ENCODE data around the gene P2RY11.

P2RY11 gene

GRCh38 chr19:10113964-10114650 is 2.6 kb downstream of the P2RY11 start:
- DNase-seq (ENCODE audit: low read depth), result no peak

GRCh38 chr19:10114651-10115391 is 3.3 kb downstream of the P2RY11 start:
- DNase-seq (ENCODE audit: low read depth), result no peak

- DNase-seq (ENCODE audit: low read depth), result no peak
Observed at GRCh38 chr19:10115392-10116084, 4.0 kb downstream of the P2RY11 start.

- DNase-seq (ENCODE audit: low read depth), result no peak
Observed at GRCh38 chr19:10116085-10116865, 4.8 kb downstream of the P2RY11 start.

- DNase-seq (ENCODE audit: low read depth), result no peak
Observed at GRCh38 chr19:10116866-10117616, 5.5 kb downstream of the P2RY11 start.

GRCh38 chr19:10118960-10119359 is 7.5 kb downstream of the P2RY11 start:
- no peak for DNase-seq (ENCODE audit: low read depth)

GRCh38 chr19:10120538-10121189 is 9.2 kb downstream of the P2RY11 start:
- no peak for DNase-seq (ENCODE audit: low read depth)

- no peak for DNase-seq (ENCODE audit: low read depth)
Observed at GRCh38 chr19:10122045-10122444, 10.6 kb downstream of the P2RY11 start.

GRCh38 chr19:10124429-10124828 is 12.9 kb downstream of the P2RY11 start:
- DNase-seq (ENCODE audit: low read depth), result no peak

GRCh38 chr19:10126213-10126639 is 14.7 kb downstream of the P2RY11 start:
- no peak for DNase-seq (ENCODE audit: low read depth)

GRCh38 chr19:10132905-10133304 is 21.4 kb downstream of the P2RY11 start:
- no peak for DNase-seq (ENCODE audit: low read depth)

GRCh38 chr19:10133596-10133995 is 22.1 kb downstream of the P2RY11 start:
- DNase-seq (ENCODE audit: low read depth), result no peak

- no peak for DNase-seq (ENCODE audit: low read depth)
Observed at GRCh38 chr19:10134040-10134439, 22.5 kb downstream of the P2RY11 start.

GRCh38 chr19:10135551-10136334 is 24.2 kb downstream of the P2RY11 start:
- no peak for DNase-seq (ENCODE audit: low read depth)

- DNase-seq (ENCODE audit: low read depth), result no peak
Observed at GRCh38 chr19:10136936-10137335, 25.4 kb downstream of the P2RY11 start.

- no peak for DNase-seq (ENCODE audit: low read depth)
Observed at GRCh38 chr19:10137751-10138682, 26.5 kb downstream of the P2RY11 start.

- no peak for DNase-seq (ENCODE audit: low read depth)
Observed at GRCh38 chr19:10138879-10139795, 27.6 kb downstream of the P2RY11 start.

- no peak for DNase-seq (ENCODE audit: low read depth)
Observed at GRCh38 chr19:10139952-10140351, 28.5 kb downstream of the P2RY11 start.
